SK-N-SH (cell line): Measurements from ENCODE around the gene KDM4C. TPM values are rescaled to one million over a fixed set of nuclear protein-coding genes. Genes with fewer than 3 reads are reported as not detected.

ENCODE experiments used
- CTCF ChIA-PET: fragments of 300-600, 350-600 bp; formaldehyde crosslinking; extraction: SDS; loops from one replicate; lab custom pipeline; 2021; lab: Yijun Ruan, JAX
- POLR2A ChIA-PET: fragments of 350-600 bp; sonication (Branson Sonifier 250); formaldehyde crosslinking; extraction: SDS; loops from one replicate; lab custom pipeline; 2020; ENCODE audit warnings: antibody characterized with exemption, inconsistent platforms; lab: Yijun Ruan, JAX
- DNase-seq: peaks from one replicate; pipeline ENCODE4 v3.0.0; 2012
- H2AFZ ChIP-seq: fragments of 200-600 bp; sonication (generic); 2 replicates; pipeline ENCODE4 v1.8.1; 2016; ENCODE audit warnings: antibody characterized with exemption, mild to moderate bottlenecking, low read depth
- H3F3A ChIP-seq: fragments of 200-600 bp; sonication (generic); replicated peaks from 2 replicates; pipeline ENCODE3; 2016; ENCODE audit warnings: antibody characterized with exemption, mild to moderate bottlenecking; ENCODE audit not compliant: insufficient read depth
- H3K27ac ChIP-seq, 2 experiments: fragments of 200-500 bp in 1 of 2; fragments of 200-600 bp in 1 of 2; sonication (Bioruptor generic) in 1 of 2; sonication (generic), shearing (Covaris generic) in 1 of 2; 2 replicates each; pipeline versions ENCODE4 v1.5.1 to v1.6.1; 2014 to 2016; ENCODE audit warnings: low read depth in 2 of 2, inconsistent platforms in 1 of 2, low read length in 1 of 2, mild to moderate bottlenecking in 1 of 2, mixed read lengths in 1 of 2
- H3K27me3 ChIP-seq: fragments of 200-600 bp; sonication (generic), shearing (Covaris generic); 2 replicates; pipeline ENCODE4 v1.6.1; 2016; ENCODE audit warnings: mixed run types; ENCODE audit not compliant: insufficient read depth
- H3K36me3 ChIP-seq, 2 experiments: fragments of 200-500 bp in 1 of 2; fragments of 200-600 bp in 1 of 2; sonication (Bioruptor generic) in 1 of 2; sonication (generic) in 1 of 2; replicated peaks in 1 of 2; 2 replicates each; pipeline versions ENCODE3 to v1.5.1; 2014 to 2016; ENCODE audit warnings: low read length in 1 of 2, mild to moderate bottlenecking in 1 of 2; ENCODE audit not compliant: insufficient read depth in 2 of 2, control insufficient read depth in 1 of 2
- H3K4me1 ChIP-seq, 2 experiments: fragments of 200-500 bp in 1 of 2; fragments of 200-600 bp in 1 of 2; sonication (Bioruptor generic) in 1 of 2; sonication (generic), shearing (Covaris generic) in 1 of 2; 2 replicates each; pipeline versions ENCODE4 v1.5.1 to v1.6.1; 2014 to 2016; ENCODE audit warnings: low read depth in 1 of 2, low read length in 1 of 2, mixed run types in 1 of 2; ENCODE audit not compliant: insufficient read depth in 2 of 2, control insufficient read depth in 1 of 2
- H3K4me2 ChIP-seq: fragments of 200-600 bp; sonication (generic), shearing (Covaris generic); 2 replicates; pipeline ENCODE4 v1.6.1; 2017; ENCODE audit warnings: mixed run types
- H3K4me3 ChIP-seq, 2 experiments: fragments of 200-500 bp in 1 of 2; fragments of 200-600 bp in 1 of 2; sonication (Bioruptor generic) in 1 of 2; sonication (generic), shearing (Covaris generic) in 1 of 2; 2 replicates each; pipeline versions ENCODE4 v1.5.1 to v1.8.1; 2014 to 2016; ENCODE audit warnings: low read depth in 2 of 2, inconsistent platforms in 1 of 2, low read length in 1 of 2, mild to moderate bottlenecking in 1 of 2, mixed read lengths in 1 of 2, moderate library complexity in 1 of 2
- H3K79me2 ChIP-seq: fragments of 200-600 bp; sonication (generic); 2 replicates; pipeline ENCODE4 v1.8.1; 2017; ENCODE audit warnings: mild to moderate bottlenecking; ENCODE audit not compliant: insufficient read depth
- H3K9ac ChIP-seq: fragments of 200-600 bp; sonication (generic); 2 replicates; pipeline ENCODE4 v1.6.1; 2017; ENCODE audit warnings: mixed run types
- H3K9me2 ChIP-seq: fragments of 200-600 bp; sonication (generic); 2 replicates; pipeline ENCODE4 v1.6.1; 2017; ENCODE audit warnings: mixed run types
- H3K9me3 ChIP-seq: fragments of 200-600 bp; sonication (generic); 2 replicates; pipeline ENCODE4 v1.6.1; 2017; ENCODE audit warnings: mixed run types, mild to moderate bottlenecking, moderate library complexity
- H4K20me1 ChIP-seq: fragments of 200-600 bp; sonication (generic); 2 replicates; pipeline ENCODE4 v1.6.1; 2017; ENCODE audit warnings: mild to moderate bottlenecking, mixed run types; ENCODE audit not compliant: insufficient read depth
- EP300 ChIP-seq, 2 experiments: IDR thresholded peaks; 2 replicates each; pipeline versions ENCODE4 v1.4.0 to v1.6.1; 2012; ENCODE audit warnings: borderline replicate concordance in 1 of 2, low read depth in 1 of 2, low read length in 1 of 2
- FOSL2 ChIP-seq: IDR thresholded peaks from 2 replicates; pipeline ENCODE4 v1.4.0; 2012; ENCODE audit warnings: low read depth, mild to moderate bottlenecking, moderate library complexity, borderline replicate concordance
- FOXJ3 ChIP-seq: sonication (generic); formaldehyde crosslinking; IDR thresholded peaks from 2 replicates; pipeline ENCODE4 v1.5.1; 2020; ENCODE audit warnings: mild to moderate bottlenecking, missing genetic modification reagents
- GATA2 ChIP-seq: sonication (generic); formaldehyde crosslinking; IDR thresholded peaks from 2 replicates; pipeline ENCODE4 v1.5.0; 2020; ENCODE audit warnings: mild to moderate bottlenecking, missing genetic modification reagents
- MEF2A ChIP-seq: IDR thresholded peaks from 2 replicates; pipeline ENCODE4 v1.4.0; 2012; ENCODE audit warnings: low read depth, borderline replicate concordance
- POLR2AphosphoS5 ChIP-seq: IDR thresholded peaks from 2 replicates; pipeline ENCODE4 v1.6.1; 2012; ENCODE audit warnings: low read depth, low read length
- RCOR1 ChIP-seq: fragments of 150-350 bp; IDR thresholded peaks from 2 replicates; pipeline ENCODE4 v1.6.1; 2017; ENCODE audit warnings: antibody characterized with exemption, low read length
- RFX5 ChIP-seq: IDR thresholded peaks from 2 replicates; pipeline ENCODE4 v1.6.1; 2012; ENCODE audit warnings: mild to moderate bottlenecking, improper control_type of control experiment, low read length
- WGBS: methylation state at CpG from one replicate; pipeline ENCODE4 v1.1.6; 2017; ENCODE audit warnings: low lambda C conversion rate; 5-methylcytosine and 5-hydroxymethylcytosine counted together
- polyA plus RNA-seq, 3 experiments: library from polyadenylated mRNA; depleted of rRNA; stranded (reverse); fragments of >200 nt; gene quantifications; 2 replicates each; pipeline ENCODE4 v1.2.3, GENCODE V29; 2012
- TF ChIP-seq, protein P1 (sequence below): IDR thresholded peaks from 2 replicates; pipeline ENCODE4 v1.4.0; 2012; ENCODE audit warnings: low read depth, borderline replicate concordance
- TF ChIP-seq, protein P2 (sequence below): fragments of 150-350 bp; IDR thresholded peaks from 2 replicates; pipeline ENCODE4 v1.6.1; 2016; ENCODE audit warnings: mild to moderate bottlenecking, low read depth, low read length

KDM4C gene
- polyA plus RNA-seq, 1 of the 3 experiments (the other 2 are of a cell fraction) = 9.4 TPM

DNA sequence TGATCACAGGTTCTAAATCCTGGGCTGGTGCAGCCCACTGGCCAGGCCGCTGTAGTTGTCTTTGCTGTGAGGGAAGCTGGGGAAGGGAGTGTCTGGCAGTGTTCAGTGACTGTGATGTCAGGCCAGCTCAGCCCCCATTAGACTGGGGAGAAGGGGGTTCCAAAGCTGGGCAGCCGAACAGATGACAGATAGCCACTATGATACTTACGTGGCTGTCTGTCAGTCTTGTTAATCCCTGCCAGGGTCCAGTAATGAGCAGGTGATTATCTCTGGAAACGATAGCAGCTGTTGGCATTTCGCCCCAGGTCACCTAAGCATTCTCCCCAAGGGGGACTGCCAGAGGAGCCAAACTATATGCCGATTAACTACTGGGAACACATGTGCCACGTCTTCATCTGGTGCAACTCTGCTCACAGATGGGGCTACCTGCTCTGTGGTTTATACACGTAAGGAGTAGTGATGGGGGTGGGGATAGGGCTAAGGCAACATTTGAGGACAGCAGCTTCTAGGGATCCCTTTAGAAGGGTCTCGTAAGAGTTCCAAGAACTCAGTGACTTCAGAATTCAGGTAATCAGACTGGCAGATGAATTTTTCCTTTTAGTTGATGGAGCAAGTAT is 396.3 kb downstream of the KDM4C start:
- no peaks in the 10 kb centered on the region for H3K79me2 ChIP-seq
- peak; percentile 49 for TF ChIP-seq GATA2
- no peak for TF ChIP-seq RFX5
- peak in 1 of 2 experiments; percentile 42; a peak in 1 of 4 replicates for TF ChIP-seq EP300 (IDR thresholded peaks at IDR 0.05; ENCODE audit: borderline replicate concordance in 1 of 2, low read depth in 1 of 2, low read length in 1 of 2)
- no peak for TF ChIP-seq FOSL2
- TF ChIP-seq, protein P1, sequence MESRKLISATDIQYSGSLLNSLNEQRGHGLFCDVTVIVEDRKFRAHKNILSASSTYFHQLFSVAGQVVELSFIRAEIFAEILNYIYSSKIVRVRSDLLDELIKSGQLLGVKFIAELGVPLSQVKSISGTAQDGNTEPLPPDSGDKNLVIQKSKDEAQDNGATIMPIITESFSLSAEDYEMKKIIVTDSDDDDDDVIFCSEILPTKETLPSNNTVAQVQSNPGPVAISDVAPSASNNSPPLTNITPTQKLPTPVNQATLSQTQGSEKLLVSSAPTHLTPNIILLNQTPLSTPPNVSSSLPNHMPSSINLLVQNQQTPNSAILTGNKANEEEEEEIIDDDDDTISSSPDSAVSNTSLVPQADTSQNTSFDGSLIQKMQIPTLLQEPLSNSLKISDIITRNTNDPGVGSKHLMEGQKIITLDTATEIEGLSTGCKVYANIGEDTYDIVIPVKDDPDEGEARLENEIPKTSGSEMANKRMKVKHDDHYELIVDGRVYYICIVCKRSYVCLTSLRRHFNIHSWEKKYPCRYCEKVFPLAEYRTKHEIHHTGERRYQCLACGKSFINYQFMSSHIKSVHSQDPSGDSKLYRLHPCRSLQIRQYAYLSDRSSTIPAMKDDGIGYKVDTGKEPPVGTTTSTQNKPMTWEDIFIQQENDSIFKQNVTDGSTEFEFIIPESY = no peak
- no peak overlapping the region for H3K4me3 ChIP-seq
- ChIA-PET POLR2A (no interaction called here), CTCF (interaction anchor here (1.3 to 1.9 kb wide), 3 partner anchors 10 to 101 kb away, joined by 4 to 6 read pairs (median 5); no protein-coding TSS in a partner anchor)
- H3K9ac ChIP-seq = no peak overlapping the region
- no peaks in the 10 kb centered on the region for H3F3A ChIP-seq
- no peak overlapping the region for H2AFZ ChIP-seq
- H3K36me3 ChIP-seq = no peaks in the 10 kb centered on the region
- no peak overlapping the region for H3K4me2 ChIP-seq
- no peaks in the 10 kb centered on the region for H3K9me2 ChIP-seq
- peak; percentile 65 for DNase-seq
- H3K4me1 ChIP-seq = peaks cover 0 to 18% of the 10 kb centered on the region in 2 experiments; a peak in 1 of 4 replicates
- H3K27me3 ChIP-seq = no peaks in the 10 kb centered on the region
- 72% methylated on average over 4 of the region's 9 CpGs for WGBS
- H3K9me3 ChIP-seq = no peaks in the 10 kb centered on the region
- H4K20me1 ChIP-seq = no peaks in the 10 kb centered on the region
- peak overlapping the region in 1 of 2 experiments; percentile 71; a peak in 2 of 4 replicates for H3K27ac ChIP-seq

DNA sequence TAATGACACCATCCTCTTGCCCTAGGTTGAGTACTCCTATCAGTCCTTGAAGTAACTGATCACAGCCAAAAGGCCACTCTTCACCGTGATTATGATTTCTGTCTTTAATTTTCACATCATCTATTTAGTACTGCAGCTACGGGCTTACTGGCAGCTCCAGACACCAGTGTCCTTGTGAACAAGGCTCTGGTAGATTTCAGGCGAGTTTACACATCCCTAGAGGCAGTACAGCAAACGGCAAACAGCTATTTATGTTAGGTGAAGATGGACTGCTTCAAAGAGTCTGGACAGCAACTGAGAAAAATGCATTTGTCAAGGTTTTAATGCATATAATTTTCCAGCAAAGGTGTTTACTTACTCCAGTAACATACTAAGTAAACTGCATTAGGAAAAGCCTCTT is 396.9 kb downstream of the KDM4C start:
- Histone ChIP-seq H3K36me3 (no peaks in the 10 kb centered on the region), H3K9me2 (no peaks in the 10 kb centered on the region), H3K79me2 (no peaks in the 10 kb centered on the region), H3K27me3 (no peaks in the 10 kb centered on the region), H3K4me1 (peaks cover 0 to 18% of the 10 kb centered on the region in 2 experiments; a peak in 1 of 4 replicates), H4K20me1 (no peaks in the 10 kb centered on the region), H3F3A (no peaks in the 10 kb centered on the region), H3K4me3 (no peak overlapping the region), H3K4me2 (no peak overlapping the region), H3K9ac (no peak overlapping the region), H3K9me3 (no peaks in the 10 kb centered on the region), H3K27ac (peak overlapping the region in 1 of 2 experiments; percentile 71; a peak in 2 of 4 replicates), H2AFZ (no peak overlapping the region)
- 0 out of 2 replicates have a peak, but pooled peaks have one; percentile 50 for TF ChIP-seq FOXJ3
- no peak for TF ChIP-seq MEF2A
- TF ChIP-seq EP300 (IDR thresholded peaks at IDR 0.05; ENCODE audit: borderline replicate concordance in 1 of 2, low read depth in 1 of 2, low read length in 1 of 2) = peak in 1 of 2 experiments; percentile 52; a peak in 1 of 4 replicates
- ChIA-PET CTCF (interaction anchor here (0.7 to 1.3 kb wide), 3 partner anchors 9 to 102 kb away, joined by 3 to 6 read pairs (median 4); no protein-coding TSS in a partner anchor), POLR2A (no interaction called here)
- 58% methylated on average over 4 of the region's 4 CpGs for WGBS
- DNase-seq = peak; percentile 27

DNA sequence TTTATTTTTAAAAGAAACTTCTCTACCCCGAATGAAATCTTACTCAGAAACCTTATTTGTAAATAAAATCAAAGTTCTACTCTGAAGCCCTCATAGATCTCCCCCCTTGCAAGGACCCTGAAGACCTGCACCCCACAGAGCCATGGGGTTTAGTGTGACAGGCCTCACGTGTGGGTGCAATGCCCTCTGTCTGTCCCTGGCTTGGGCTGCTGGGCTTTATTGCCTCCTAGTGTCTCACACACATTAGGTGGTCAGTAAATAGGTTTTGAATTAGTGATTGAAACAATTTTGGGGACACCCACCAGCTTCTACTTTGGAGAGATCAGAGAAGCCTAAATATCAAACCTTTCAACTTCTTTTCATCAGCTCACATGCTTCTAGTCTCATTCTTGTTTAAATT is 403.7 kb downstream of the KDM4C start:
- Histone ChIP-seq H3K27me3 (no peaks in the 10 kb centered on the region), H3K36me3 (peaks cover 0 to 4% of the 10 kb centered on the region in 2 experiments), H3K9me2 (no peaks in the 10 kb centered on the region), H3K27ac (no peak overlapping the region), H3F3A (no peaks in the 10 kb centered on the region), H2AFZ (no peak overlapping the region), H3K79me2 (no peaks in the 10 kb centered on the region), H3K4me3 (no peak overlapping the region), H3K4me2 (no peak overlapping the region), H3K4me1 (no peaks in the 10 kb centered on the region), H3K9ac (no peak overlapping the region), H3K9me3 (no peaks in the 10 kb centered on the region), H4K20me1 (no peaks in the 10 kb centered on the region)
- POLR2A ChIA-PET = no interaction called here
- no peak for TF ChIP-seq POLR2AphosphoS5
- TF ChIP-seq, protein P2, sequence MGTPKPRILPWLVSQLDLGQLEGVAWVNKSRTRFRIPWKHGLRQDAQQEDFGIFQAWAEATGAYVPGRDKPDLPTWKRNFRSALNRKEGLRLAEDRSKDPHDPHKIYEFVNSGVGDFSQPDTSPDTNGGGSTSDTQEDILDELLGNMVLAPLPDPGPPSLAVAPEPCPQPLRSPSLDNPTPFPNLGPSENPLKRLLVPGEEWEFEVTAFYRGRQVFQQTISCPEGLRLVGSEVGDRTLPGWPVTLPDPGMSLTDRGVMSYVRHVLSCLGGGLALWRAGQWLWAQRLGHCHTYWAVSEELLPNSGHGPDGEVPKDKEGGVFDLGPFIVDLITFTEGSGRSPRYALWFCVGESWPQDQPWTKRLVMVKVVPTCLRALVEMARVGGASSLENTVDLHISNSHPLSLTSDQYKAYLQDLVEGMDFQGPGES = no peak
- TF ChIP-seq RCOR1 = no peak
- DNase-seq = no peak
- 28% methylated on average over 2 of the region's 2 CpGs for WGBS
- CTCF ChIA-PET = interaction anchor here (0.8 to 1.7 kb wide), 2 partner anchors 12 to 14 kb away, joined by 3 to 5 read pairs; no protein-coding TSS in a partner anchor
